Activated CD8-positive, alpha-beta T cell treated with anti-CD3 and anti-CD28 coated beads, Interleukin-2, amount 10 ng/mL, durations not matched to agents 7 days and 5 days (primary cell): Measurements from ENCODE around the gene FXYD5. TPM values are rescaled to one million over a fixed set of nuclear protein-coding genes. Genes with fewer than 3 reads are reported as not detected.

Experiments used
- total RNA-seq, 2 experiments: library from RNA; stranded (reverse); gene quantifications; one replicate each; pipeline ENCODE4 v1.2.3, GENCODE V29; 2021

Gene FXYD5
- total RNA-seq, 2 experiments from 2014 or later = 338 to 384 TPM

Other genes with a start within 250 kb of the FXYD5 start
- 1 to 10 TPM; 4.1 TPM for gene ZNF30, start 227.8 kb upstream of the FXYD5 start, total RNA-seq
- gene ZNF792, start 190.5 kb upstream of the FXYD5 start, total RNA-seq = 10 to 100 TPM; 13.7 to 14.2 TPM
- 10 to 100 TPM; 76.2 to 81.8 TPM for gene GRAMD1A, start 154.4 kb upstream of the FXYD5 start, total RNA-seq
- under 1 TPM; 0.37 to 0.57 TPM for gene SCN1B, start 124.3 kb upstream of the FXYD5 start, total RNA-seq
- not detected for gene HPN, start 113.0 kb upstream of the FXYD5 start, total RNA-seq
- gene FXYD3, start 38.9 kb upstream of the FXYD5 start, total RNA-seq = not detected
- gene LGI4, start 19.7 kb upstream of the FXYD5 start, total RNA-seq = under 1 TPM; 0.13 TPM
- gene FXYD1, start 15.9 kb upstream of the FXYD5 start, total RNA-seq = 1 to 10 TPM; 1.3 to 1.4 TPM
- gene FXYD7, start 11.5 kb upstream of the FXYD5 start, total RNA-seq = 1 to 10 TPM; 4.1 to 5.2 TPM
- gene FAM187B, start 74.0 kb downstream of the FXYD5 start, total RNA-seq = not detected
- 10 to 100 TPM; 25.5 to 25.9 TPM for gene LSR, start 94.3 kb downstream of the FXYD5 start, total RNA-seq
- gene USF2, start 114.2 kb downstream of the FXYD5 start, total RNA-seq = 100 to 1,000 TPM; 125 to 138 TPM
- gene HAMP, start 127.8 kb downstream of the FXYD5 start, total RNA-seq = under 1 TPM; 0.50 to 0.63 TPM
- under 1 TPM in 1 of 2 experiments, not detected in 1; 0.26 TPM for gene MAG, start 137.4 kb downstream of the FXYD5 start, total RNA-seq
- gene CD22, start 174.5 kb downstream of the FXYD5 start, total RNA-seq = under 1 TPM; 0.52 to 0.63 TPM
- not detected for gene FFAR1, start 193.2 kb downstream of the FXYD5 start, total RNA-seq
- not detected for gene FFAR3, start 203.7 kb downstream of the FXYD5 start, total RNA-seq
- not detected for gene GPR42, start 216.3 kb downstream of the FXYD5 start, total RNA-seq